HG03457 (cell line): ENCODE data around the gene CSN3.

Experiments
- ATAC-seq: cut with Tn5 transposase; IDR thresholded peaks from one replicate; pipeline ENCODE4 v1.9.1; 2021; ENCODE audit warnings: moderate number of reproducible peaks; ENCODE audit not compliant: unreplicated experiment

CSN3 gene

DNA sequence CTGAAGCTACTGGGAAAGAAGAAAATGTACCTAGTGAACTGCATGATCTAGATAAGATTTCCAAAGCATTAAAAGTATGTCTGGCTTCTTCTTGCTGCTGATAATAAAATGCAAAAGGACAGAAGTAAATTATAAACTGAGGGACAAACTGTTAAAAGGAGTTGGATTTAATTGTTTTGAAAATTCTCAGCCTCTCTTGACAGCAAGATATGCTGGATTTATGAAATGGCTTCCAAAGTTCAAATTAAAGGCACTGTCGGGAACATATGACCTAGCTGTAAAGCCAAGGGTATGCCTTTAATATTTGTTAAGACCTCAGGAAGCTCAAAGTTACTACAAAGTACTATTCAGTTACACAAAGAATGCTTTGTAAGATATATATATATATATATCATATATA is 46.3 kb downstream of the CSN3 start:
- no peak for ATAC-seq

DNA sequence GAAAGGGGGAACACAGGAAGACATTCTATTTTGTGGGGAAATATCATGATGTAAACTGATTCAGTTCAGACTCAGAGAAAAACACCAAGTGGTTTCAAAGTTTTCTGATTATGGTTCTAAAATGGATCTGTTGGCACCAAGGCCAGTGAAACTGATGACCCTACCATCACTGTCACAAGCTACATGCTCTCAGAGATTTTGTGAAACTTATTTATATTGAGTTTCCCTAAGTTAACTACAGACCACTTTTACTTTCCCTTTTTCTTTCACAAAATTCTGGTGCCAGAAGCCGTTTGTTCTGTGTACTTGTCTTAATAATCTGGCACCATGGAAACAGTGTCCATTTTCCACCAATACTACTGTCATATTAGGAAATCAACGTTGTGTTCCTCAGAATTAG is 48.9 kb downstream of the CSN3 start:
- ATAC-seq = no peak

DNA sequence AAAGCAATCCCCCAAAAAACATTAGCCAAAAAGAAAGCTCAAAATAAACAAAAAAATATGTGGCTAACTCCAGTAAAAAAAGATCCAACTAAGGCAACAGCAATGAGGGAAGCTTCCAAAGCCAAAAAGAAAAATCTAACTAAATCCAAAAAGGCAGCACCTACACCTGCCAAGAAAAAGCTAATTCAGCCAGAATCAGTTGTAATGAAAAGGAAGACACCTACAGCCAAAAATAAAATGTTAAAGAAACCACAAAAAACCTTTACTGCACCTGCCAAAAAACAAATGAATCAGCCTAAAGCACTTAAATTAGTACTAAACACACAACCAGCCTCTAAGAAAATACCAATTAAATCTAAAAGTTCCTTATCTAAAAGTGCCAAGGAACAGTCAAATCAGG is 55.2 kb downstream of the CSN3 start:
- ATAC-seq = no peak

DNA sequence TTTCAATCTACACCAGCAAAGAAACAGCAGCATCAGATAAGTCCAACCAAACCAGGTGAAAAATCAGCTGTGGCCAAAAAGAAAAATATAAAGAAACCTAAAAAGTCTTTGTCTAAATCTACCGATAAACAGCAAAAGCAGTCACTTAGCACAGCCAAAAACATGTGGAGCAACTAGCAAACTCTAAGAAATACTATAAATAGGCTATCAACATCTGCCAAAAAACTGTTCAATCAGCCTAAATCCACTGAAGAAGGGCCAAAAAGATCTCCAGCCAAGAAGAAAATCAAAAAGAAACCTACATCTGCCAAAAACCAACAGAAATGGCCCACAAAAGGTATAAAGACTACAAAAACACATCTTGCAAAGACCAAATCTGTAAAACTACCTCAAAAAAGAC is 55.7 kb downstream of the CSN3 start:
- ATAC-seq = no peak

- no peak for ATAC-seq
These were observed 57.2 kb downstream of the CSN3 start for GRCh38 chr4:70299643-70300042.

DNA sequence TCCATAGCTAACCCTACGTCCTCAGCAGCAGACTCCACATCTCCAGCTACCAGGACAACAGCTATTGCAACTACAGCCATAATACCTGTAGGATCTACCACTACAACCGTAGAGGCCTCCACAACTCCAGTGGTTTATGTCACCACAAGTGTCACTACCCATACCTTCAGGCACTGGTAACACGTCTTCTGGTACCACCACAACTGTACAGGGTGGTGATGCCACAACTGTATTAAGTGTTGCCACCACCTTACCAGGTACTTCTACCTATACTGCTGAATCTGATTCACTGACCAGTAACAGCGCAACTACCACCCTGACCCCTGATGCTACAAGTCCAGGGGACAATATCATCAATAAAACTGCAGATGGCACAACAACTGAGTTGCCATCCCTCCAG is 57.8 kb downstream of the CSN3 start:
- no peak for ATAC-seq
